CD4-positive, alpha-beta T cell (primary cell): ENCODE results near the gene RAD51B. TPM values are rescaled to one million over a fixed set of nuclear protein-coding genes. Genes with fewer than 3 reads are reported as not detected.

Experiments used
- ATAC-seq: fragments of 200-7000 bp; cut with Tn5 transposase; one replicate; pipeline ENCODE4 v1.10.0; 2022; ENCODE audit warnings: mild to moderate bottlenecking; ENCODE audit not compliant: poor library complexity
- CTCF ChIA-PET: fragments of 350-600 bp; sonication (Branson Sonifier 250); formaldehyde crosslinking; loops from one replicate; lab custom pipeline; 2021; ENCODE audit warnings: antibody characterized with exemption, inconsistent platforms; lab: Charles Lee
- POLR2A ChIA-PET: fragments of 350-600 bp; sonication (Branson Sonifier 250); formaldehyde crosslinking; loops from one replicate; lab custom pipeline; 2021; ENCODE audit warnings: antibody characterized with exemption, inconsistent platforms; lab: Charles Lee
- DNase-seq, 14 experiments: peaks; one replicate each; pipeline ENCODE4 v3.0.0-alpha.2; 2013 to 2020; ENCODE audit warnings: mixed read lengths in 2 of 14
- H3K27ac ChIP-seq, 2 donors: one replicate each; pipeline versions ENCODE4 v1.5.1 to v1.7.0; 2013; ENCODE audit warnings: low read length in 2 of 2, low read depth in 1 of 2, mild to moderate bottlenecking in 1 of 2
- H3K27me3 ChIP-seq, 2 experiments: 1 replicate in 1 of 2; 2 replicates in 1 of 2; pipeline versions ENCODE4 v1.6.1 to v1.7.0; 2013; ENCODE audit warnings: low read length in 2 of 2, control low read depth in 1 of 2, mild to moderate bottlenecking in 1 of 2, moderate library complexity in 1 of 2; ENCODE audit not compliant: insufficient read depth in 2 of 2, control insufficient read depth in 1 of 2
- H3K36me3 ChIP-seq: one replicate; pipeline ENCODE4 v1.6.1; 2013; ENCODE audit warnings: low read length, control low read depth; ENCODE audit not compliant: insufficient read depth
- H3K4me1 ChIP-seq: one replicate; pipeline ENCODE4 v1.6.1; 2013; ENCODE audit warnings: low read length, control low read depth; ENCODE audit not compliant: insufficient read depth
- H3K4me3 ChIP-seq: one replicate; pipeline ENCODE4 v1.5.1; 2013; ENCODE audit warnings: mild to moderate bottlenecking, low read length, moderate library complexity
- H3K9me3 ChIP-seq, 2 experiments: 1 replicate in 1 of 2; 2 replicates in 1 of 2; pipeline versions ENCODE4 v1.6.1 to v1.7.0; 2013; ENCODE audit warnings: low read length in 2 of 2, mild to moderate bottlenecking in 2 of 2, control low read depth in 1 of 2, moderate library complexity in 1 of 2; ENCODE audit not compliant: control insufficient read depth in 1 of 2, insufficient read depth in 1 of 2
- H3K27ac Mint-ChIP-seq: one replicate; pipeline ENCODE4 v1.8.0; 2020; ENCODE audit warnings: mixed read lengths
- H3K27me3 Mint-ChIP-seq: one replicate; pipeline ENCODE4 v1.8.0; 2021; ENCODE audit warnings: mixed read lengths
- H3K36me3 Mint-ChIP-seq: one replicate; pipeline ENCODE4 v1.8.0; 2021; ENCODE audit warnings: low read depth, mixed read lengths
- H3K4me1 Mint-ChIP-seq: one replicate; pipeline ENCODE4 v1.8.0; 2021; ENCODE audit warnings: low read depth, mixed read lengths
- H3K4me3 Mint-ChIP-seq: one replicate; pipeline ENCODE4 v1.8.0; 2020; ENCODE audit warnings: mild to moderate bottlenecking, mixed read lengths
- H3K9me3 Mint-ChIP-seq: one replicate; pipeline ENCODE4 v1.8.0; 2020; ENCODE audit warnings: mixed read lengths
- intact Hi-C, 2 experiments: fragments of 100-400 bp; cut with DNase I in 1 of 2; cut with micrococcal nuclease in 1 of 2; formaldehyde crosslinking; loops; one replicate each; pipeline versions ENCODE4 v1.15.1 to v1.9.0; 2023 to 2025; cut with DNase I, micrococcal nuclease
- total RNA-seq, 174 experiments: library from RNA in 2 of 174; stranded (reverse) in 2 of 174; gene quantifications; one replicate each; pipeline ENCODE4 v1.2.3 and lab custom pipeline; 2021 to 2026
- TF ChIP-seq, protein P1 (sequence below): fragments of 200-600 bp; IDR thresholded peaks from one replicate; pipeline ENCODE4 v1.8.0; 2022; ENCODE audit warnings: antibody characterized with exemption, mild to moderate bottlenecking

RAD51B gene
- total RNA-seq, 2 experiments from 2014 or later: 18.4 to 20.0 TPM

GRCh38 chr14:68188174-68188573 is 368.6 kb downstream of the RAD51B start:
- Mint-ChIP-seq H3K4me3 (no peak overlapping the region), H3K4me1 (peaks cover 5% of the 10 kb centered on the region), H3K27me3 (no peaks in the 10 kb centered on the region), H3K27ac (no peak overlapping the region), H3K36me3 (no peaks in the 10 kb centered on the region), H3K9me3 (no peaks in the 10 kb centered on the region)
- Histone ChIP-seq H3K36me3 (no peaks in the 10 kb centered on the region), H3K27ac (no peak overlapping the region), H3K9me3 (no peaks in the 10 kb centered on the region), H3K4me1 (no peaks in the 10 kb centered on the region), H3K27me3 (no peaks in the 10 kb centered on the region), H3K4me3 (no peak overlapping the region)
- POLR2A ChIA-PET: no interaction called here
- no peak for ATAC-seq
- CTCF ChIA-PET: no interaction called here
- TF ChIP-seq, protein P1, sequence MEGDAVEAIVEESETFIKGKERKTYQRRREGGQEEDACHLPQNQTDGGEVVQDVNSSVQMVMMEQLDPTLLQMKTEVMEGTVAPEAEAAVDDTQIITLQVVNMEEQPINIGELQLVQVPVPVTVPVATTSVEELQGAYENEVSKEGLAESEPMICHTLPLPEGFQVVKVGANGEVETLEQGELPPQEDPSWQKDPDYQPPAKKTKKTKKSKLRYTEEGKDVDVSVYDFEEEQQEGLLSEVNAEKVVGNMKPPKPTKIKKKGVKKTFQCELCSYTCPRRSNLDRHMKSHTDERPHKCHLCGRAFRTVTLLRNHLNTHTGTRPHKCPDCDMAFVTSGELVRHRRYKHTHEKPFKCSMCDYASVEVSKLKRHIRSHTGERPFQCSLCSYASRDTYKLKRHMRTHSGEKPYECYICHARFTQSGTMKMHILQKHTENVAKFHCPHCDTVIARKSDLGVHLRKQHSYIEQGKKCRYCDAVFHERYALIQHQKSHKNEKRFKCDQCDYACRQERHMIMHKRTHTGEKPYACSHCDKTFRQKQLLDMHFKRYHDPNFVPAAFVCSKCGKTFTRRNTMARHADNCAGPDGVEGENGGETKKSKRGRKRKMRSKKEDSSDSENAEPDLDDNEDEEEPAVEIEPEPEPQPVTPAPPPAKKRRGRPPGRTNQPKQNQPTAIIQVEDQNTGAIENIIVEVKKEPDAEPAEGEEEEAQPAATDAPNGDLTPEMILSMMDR: no peak
- no peak for DNase-seq
- intact Hi-C loops: no loop called here

GRCh38 chr14:68190032-68190431 is 370.5 kb downstream of the RAD51B start:
- Mint-ChIP-seq H3K36me3 (no peaks in the 10 kb centered on the region), H3K27me3 (no peaks in the 10 kb centered on the region), H3K4me3 (no peak overlapping the region), H3K9me3 (no peaks in the 10 kb centered on the region), H3K27ac (no peak overlapping the region), H3K4me1 (peaks cover 5% of the 10 kb centered on the region)
- H3K4me3 ChIP-seq: no peak overlapping the region
- H3K4me1 ChIP-seq: no peaks in the 10 kb centered on the region
- TF ChIP-seq, protein P1: no peak
- ChIA-PET POLR2A (no interaction called here), CTCF (no interaction called here)
- ATAC-seq (no peak), DNase-seq (no peak)
- intact Hi-C loops: no loop called here
- H3K9me3 ChIP-seq: no peaks in the 10 kb centered on the region
- H3K36me3 ChIP-seq: no peaks in the 10 kb centered on the region
- H3K27ac ChIP-seq: no peak overlapping the region
- no peaks in the 10 kb centered on the region for H3K27me3 ChIP-seq

DNA sequence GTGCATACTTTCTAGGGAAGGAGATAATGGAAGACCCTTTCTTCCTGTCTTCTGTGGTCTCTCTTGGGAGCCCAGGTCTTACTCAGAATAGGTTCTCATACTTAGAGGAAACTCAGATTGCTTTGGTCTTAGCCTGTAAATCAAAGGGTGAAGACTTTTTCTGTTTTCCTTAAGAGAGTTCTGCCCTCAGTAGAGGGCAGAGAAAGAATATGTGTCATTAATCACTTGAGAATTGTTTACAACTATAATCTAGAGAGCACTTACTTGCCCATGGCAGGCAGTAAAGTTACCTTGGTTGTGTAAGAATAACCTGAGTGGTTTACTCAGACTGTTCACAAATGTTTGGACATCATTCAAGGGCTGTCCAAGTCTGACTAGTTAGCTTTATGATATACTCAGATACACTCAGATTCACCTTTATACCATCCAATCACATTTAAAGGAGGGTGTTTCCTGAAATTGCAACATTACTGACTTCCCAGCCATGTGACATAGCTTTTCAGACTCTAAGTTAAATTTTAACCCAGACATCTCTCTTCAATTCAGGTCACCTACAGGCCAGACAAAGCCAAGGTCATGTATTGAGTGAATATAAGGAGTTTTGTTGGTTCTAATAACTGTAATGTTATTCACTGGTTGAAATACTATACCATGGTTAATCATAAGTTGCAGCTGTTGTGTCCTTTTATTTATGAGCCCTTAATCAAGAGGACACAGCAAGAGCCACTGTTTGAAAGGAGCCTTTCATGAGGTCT is 372.2 kb downstream of the RAD51B start:
- no peaks in the 10 kb centered on the region for H3K9me3 Mint-ChIP-seq
- Histone ChIP-seq H3K9me3 (no peaks in the 10 kb centered on the region), H3K4me1 (no peaks in the 10 kb centered on the region), H3K27ac (no peak overlapping the region), H3K4me3 (no peak overlapping the region), H3K27me3 (no peaks in the 10 kb centered on the region), H3K36me3 (no peaks in the 10 kb centered on the region)
- no peak overlapping the region for H3K4me3 Mint-ChIP-seq
- ATAC-seq (no peak), DNase-seq (no peak)
- H3K27ac Mint-ChIP-seq: no peak overlapping the region
- H3K36me3 Mint-ChIP-seq: no peaks in the 10 kb centered on the region
- TF ChIP-seq, protein P1: no peak
- no peaks in the 10 kb centered on the region for H3K4me1 Mint-ChIP-seq
- intact Hi-C loops: no loop called here
- POLR2A ChIA-PET: no interaction called here
- no peaks in the 10 kb centered on the region for H3K27me3 Mint-ChIP-seq
- CTCF ChIA-PET: no interaction called here
